GM12874 (cell line): ENCODE measurements around the gene TPCN1.

Experiments
- CTCF ChIP-seq: IDR thresholded peaks from 2 replicates; pipeline ENCODE4 v1.5.1; 2011; ENCODE audit warnings: low read depth, mild to moderate bottlenecking, control low read depth, low read length, moderate library complexity; ENCODE audit not compliant: insufficient read depth

The TPCN1 gene

GRCh38 chr12:113181975-113182374 is 39.3 kb upstream of the TPCN1 start:
- no peak for TF ChIP-seq CTCF

GRCh38 chr12:113183030-113183589 is 38.2 kb upstream of the TPCN1 start:
- no peak for TF ChIP-seq CTCF

GRCh38 chr12:113184098-113184899 is 37.0 kb upstream of the TPCN1 start:
- TF ChIP-seq CTCF, result no peak

GRCh38 chr12:113184900-113185179 is 36.4 kb upstream of the TPCN1 start:
- TF ChIP-seq CTCF, result no peak

- TF ChIP-seq CTCF, result no peak
Observed at GRCh38 chr12:113185180-113186032, 35.9 kb upstream of the TPCN1 start, which contains the start of the genes DDX54 and RITA1. TSS of gene DDX54 (minus strand) at chr12:113185478. CDS start at chr12:113185451, 27 bp downstream. TSS of gene RITA1 (plus strand) at chr12:113185721. CDS start at chr12:113186747, 1,026 bp downstream.

- no peak for TF ChIP-seq CTCF
Observed at GRCh38 chr12:113186033-113186365, 35.3 kb upstream of the TPCN1 start.

GRCh38 chr12:113186666-113187325 is 34.5 kb upstream of the TPCN1 start:
- TF ChIP-seq CTCF, result no peak
